HL-60/S4 treated with retinoic acid at 250 ng/mL for 4 days and 3 days (cell line): ENCODE measurements around the gene SAFB.

Source experiments
- in situ Hi-C: fragments of 300-500 bp; cut with MboI; formaldehyde crosslinking; loops from 2 replicates; pipeline ENCODE4 v1.7.0; 2022; ENCODE audit warnings: low sequenced_read_pairs

SAFB gene

DNA sequence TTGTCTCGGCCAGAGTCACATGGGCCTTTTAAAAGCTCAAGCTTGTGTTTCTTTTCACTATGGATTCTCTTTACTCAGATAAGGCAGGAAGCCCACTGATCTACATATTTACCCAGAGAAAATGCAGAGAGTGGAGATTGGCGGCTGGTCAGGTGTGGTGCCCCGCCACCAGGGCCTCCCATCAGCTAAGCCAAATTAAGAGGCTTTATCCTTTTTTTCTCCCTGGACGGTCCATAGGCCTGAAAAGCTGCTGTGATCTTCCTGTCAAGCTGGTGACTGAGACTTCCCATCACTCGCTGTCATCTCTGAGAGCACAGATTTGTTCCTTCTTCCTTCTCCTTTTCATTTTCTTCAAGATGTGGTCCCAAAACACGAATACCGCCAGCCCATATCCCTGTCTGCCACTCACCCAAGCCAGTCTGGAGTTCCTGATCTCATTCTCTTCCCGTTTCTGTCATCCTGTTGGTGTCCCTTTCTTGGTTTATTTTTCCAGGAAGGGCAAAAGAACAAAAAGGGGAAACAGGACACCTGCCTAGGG, 1.9 kb downstream of the SAFB start:
- in situ Hi-C loops, result no loop called here

DNA sequence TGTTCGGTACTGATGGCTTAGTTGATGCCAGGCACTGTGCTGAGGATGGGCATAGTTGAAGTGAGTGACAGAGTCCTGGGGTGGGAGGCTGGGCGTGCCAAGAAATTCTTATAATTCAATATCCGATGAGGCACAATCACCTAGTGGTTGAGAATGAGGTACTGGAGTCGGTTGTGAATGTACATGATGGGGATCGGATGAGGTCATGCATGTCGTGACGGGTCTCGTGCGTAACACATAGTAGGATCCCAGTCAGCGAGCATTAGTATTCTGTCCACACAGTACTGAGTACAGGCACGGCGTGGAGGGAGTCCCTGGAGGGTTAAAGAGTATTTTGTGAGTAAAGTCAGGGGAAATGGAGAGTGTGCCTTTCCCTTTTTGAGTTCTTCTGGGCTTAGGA, 2.8 kb downstream of the SAFB start:
- in situ Hi-C loops, result no loop called here

DNA sequence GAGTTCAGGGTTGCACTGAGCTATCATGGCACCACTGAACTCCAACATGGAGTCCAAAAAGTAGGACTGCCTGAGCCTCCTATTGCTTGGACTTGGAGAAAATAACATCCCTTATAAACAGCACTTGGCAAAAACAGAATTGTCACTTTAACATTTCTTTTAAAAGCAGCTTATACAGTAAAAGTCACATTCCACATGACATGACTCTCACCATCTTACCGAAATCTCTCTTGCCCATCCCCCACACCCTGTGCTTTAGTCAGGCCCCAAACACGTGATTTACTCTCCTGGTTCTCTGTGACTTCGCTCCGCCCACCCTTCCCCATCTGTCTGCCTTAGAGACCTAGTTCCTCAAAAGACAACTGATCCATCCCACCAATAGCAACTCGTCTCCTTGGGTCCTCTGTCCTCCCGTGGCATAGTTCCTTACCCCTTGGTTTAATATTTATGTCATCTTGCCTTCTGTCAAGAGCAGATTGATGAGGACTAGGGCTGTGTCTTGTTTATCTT, 4.6 kb downstream of the SAFB start:
- in situ Hi-C loops, result no loop called here

DNA sequence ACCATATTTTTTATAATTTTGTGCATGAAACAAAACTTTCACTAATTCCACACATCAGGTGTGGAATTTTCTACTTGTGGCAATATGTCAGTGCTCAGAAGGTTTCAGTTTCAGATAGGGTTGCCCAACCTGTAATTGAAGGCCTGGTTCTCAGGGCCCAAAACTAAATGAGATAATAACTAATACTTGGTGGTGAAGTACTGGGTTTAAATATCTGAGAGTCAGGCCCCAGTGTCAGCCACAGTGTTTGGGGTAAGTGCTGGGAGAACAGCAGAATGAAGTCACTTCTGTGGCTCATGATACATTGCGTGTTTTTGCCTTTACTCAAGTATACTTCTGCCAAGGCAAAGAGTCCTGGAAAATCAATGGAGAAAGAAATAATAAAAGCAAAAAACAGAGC, 5.6 kb downstream of the SAFB start:
- in situ Hi-C loops, result no loop called here

DNA sequence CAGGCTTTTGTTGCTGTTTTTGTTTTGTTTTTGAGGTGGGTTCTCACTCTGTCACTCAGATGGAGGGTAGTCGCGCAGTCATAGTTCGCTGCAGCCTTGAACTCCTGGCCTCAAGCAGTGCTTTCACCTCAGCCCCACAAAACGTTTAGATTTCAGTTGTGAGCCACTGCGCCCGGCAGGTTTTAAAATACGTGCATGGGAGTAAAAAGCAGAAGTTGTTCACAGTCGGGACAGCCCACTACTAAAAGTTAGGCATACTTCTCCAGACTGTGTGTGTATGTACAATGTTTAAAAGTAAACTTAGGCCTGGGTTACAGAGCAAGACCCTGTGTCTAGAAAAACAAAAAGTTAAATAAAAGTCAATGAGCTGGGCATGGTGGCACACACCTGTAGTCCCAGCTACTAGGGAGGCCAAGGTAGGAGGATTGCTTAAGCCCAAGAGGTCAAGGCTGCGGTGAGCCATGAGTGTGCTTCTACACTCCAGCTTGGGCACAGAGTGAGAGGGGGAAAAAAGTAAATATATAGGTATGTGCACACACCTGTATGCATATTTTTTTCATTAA, 6.1 kb downstream of the SAFB start:
- in situ Hi-C loops, result no loop called here

DNA sequence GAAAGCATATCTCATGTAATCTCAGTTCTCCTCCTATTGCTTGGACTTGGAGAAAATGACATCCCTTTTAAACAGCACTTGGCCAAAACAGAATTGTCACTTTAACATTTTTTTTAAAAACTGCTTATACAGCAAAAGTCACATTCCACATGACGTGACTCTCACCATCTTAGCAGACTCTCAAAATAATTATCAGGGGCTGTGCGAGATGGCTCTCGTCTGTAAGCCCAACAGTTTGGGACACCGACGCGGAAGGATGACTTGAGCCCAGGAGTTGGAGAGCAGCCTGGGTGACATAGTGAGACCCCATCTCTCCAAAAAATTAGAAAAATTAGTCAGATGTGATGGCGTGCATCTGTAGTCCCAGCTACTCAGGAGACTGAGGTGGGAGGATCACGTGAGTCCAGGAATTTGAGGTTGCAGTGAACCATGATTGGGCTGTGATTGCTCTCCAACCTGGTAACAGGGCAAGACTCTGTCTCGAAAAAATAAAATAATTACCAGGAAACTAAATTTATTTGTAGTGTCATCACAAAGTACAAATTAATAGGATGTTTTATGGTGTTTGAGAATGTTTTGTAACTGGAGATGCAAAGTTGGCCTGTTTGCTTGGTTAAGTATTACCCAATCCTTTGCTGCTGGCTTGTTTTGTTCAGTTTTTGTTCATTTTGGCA, 8.8 kb downstream of the SAFB start:
- in situ Hi-C loops, result no loop called here

DNA sequence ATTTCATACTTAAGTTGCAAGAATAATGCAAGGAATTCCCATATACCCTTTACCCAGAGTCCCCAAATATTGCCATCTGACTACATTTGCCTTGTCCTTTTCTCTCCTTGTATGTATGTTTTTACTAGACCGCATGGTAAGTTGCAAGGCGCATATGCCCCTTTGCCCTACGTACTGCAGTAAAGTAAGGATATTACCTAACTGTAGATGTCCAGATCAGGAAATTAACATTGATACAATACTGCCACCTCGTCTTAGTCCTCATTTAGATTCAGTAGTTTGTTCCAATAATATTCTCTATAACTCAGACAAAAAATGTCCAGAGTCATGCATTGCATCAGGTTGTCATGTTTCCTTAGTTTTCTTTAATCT, 9.3 kb downstream of the SAFB start:
- in situ Hi-C loops, result no loop called here

DNA sequence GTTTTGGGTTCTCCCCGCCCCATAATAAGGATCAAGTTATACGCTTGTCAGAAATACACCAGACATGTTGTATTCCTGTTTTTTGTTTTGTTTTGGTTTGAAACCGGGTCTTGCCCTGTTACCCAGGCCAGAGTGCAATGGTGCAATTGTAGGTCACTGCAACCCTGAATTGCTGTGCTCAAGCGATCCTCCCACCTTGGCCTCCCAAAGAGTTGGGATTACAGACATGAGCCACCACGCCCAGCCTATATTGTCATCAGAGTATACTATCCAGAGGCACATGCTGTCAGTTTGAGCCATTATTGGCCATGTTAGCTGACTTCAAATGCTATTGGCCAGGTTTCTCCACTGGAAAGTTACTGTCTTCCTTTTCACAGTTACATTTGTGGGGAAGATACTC, 9.8 kb downstream of the SAFB start:
- in situ Hi-C loops, result no loop called here

DNA sequence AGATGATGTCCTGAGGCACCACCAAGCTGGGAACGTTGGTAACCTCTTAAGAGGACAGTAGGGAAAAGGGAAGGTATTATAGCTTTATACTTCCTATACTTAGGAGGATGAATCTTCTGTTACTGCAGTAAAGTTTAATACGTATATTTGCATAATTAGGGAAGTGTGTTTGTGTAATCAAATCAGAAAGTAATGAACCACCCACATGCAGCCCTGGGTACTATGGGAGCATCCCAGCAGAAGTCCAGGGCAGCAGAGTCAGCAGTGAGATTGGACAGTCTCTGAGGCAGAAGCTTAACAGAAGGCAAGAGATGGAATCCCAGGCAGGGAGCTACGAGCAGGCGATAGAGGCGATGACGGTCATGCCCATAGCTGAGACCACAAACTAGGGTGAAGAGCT, 12.5 kb downstream of the SAFB start:
- in situ Hi-C loops, result no loop called here

DNA sequence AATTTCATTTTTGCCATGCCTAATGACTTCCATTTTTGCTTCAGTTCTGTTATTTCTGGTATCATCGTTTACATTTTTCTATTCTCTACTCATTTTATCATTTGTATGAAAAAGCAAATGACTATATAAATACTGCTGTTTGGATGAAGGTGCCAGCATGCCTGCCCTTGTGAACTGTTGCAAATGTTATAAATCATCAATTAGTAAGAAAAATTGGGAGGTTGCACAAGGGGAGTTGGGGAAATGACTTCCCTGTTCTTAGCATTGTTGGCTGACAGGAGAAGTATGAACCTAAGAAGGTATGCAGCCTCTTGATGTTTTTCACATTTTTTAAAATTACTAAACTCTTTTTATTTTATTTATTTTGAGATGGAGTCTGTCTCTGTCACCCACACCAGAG, 15.1 kb downstream of the SAFB start:
- in situ Hi-C loops, result no loop called here

DNA sequence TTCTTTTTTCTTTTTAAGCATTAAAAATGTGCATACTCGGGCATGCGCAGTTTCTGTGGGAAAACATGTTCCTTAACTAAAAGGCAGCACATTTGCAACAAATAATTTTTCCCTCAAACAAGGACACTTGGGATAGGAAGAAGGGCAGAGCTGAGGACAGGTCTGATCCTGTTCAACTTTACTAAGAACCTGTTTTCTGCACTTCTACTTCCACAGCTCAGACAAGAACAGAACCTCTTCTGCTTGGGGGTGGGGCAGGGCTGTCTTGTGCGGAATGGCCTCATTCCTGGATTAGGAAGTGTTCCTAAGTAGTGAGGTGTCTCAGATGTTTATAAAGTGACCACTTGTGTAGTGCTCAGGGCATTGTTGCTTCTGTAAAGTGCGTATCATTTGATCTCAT, 18.3 kb downstream of the SAFB start:
- in situ Hi-C loops, result no loop called here

DNA sequence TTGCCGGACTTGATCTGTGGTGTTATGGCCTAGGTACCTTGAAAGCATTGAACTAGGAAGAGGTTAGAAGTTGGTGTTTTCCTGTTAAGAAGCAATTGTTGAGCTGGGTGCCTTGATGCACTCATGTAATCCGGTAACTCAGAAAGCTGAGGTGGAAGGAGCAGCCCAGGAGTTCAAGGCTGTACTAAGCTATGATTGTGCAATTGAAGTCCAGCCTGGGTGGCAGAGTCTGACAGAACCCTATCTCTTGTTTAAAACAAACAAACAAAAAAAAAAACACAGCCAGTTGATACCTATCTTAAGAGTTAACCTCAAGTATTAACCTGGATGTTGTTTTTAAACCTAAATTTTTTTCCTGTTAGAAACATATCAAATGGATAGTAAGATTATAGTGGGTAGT, 19.3 kb downstream of the SAFB start:
- in situ Hi-C loops, result no loop called here

DNA sequence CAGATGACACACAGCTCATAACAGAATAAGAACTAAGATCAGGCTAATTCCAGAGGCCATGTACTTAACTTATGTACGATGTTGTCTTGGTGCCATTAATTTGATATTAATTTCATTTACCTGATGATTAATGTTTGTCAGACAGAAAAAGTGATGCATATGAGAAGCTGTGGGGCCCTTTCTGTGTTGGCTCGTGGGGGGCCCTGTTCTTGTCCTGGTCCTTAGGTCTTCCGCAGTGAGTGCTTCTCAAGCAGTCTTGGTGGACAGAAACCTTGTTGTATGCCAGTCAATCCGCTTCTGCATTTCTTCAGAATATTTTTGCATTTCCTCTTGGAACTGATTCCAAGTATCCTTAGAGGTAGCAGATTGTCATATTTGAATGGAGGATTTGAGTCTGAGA, 20.2 kb downstream of the SAFB start:
- in situ Hi-C loops, result no loop called here

DNA sequence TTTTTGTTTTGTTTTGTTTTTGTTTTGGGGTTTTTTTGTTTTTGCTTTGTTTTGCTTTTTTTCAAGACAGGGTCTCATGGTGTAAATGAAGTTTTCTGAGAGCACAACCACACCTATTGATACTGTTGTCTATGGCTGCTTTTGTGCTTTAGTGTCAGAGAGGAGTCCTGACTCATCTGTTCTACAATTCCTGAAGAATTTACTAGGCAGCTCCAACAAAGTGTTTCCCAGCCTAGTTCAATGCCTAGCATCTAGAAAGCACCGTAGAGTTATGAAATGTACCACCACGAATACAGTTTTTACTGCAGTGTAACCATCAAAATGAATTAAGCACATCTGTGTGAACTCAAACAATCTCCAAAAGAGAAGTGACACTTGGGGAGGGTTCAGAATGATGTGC, 21.2 kb downstream of the SAFB start:
- in situ Hi-C loops, result no loop called here

DNA sequence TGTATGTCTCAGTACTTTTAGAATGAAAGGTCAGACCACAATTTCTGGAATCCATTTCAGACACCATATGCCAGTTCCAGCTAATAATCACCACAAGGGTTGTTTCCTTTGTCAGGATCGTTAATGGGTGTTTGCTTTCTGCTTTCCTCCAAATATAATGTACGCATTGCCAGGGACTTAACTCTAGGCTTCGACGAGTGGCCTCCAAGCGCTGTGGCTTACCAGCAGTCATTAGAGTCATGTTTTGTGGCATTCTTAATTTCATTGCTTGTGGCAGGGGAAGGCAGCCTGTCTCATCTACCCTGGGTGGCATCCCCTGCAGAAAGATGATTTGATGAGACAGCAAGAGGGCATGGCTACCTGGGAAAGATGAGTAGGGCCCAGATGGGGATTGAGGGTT, 22.5 kb downstream of the SAFB start:
- in situ Hi-C loops, result no loop called here

DNA sequence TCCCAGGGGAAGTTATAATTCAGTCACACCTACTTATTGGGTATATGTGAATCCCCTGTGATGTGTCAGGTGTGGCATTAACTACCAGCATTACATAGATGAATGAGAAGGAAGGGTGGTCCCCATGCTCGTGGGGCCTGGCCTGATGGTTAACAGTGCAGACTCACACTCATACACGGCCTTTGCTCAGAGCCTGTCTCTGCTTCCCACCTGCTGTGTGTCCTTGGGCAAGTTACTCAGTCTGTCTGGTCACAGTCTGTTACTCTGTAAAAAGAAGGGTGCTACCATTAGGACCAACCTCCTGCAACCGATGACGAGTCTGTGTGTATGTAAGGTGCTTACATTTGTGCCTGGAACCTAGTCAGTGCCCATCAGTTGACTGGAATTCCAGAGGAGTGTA, 23.8 kb downstream of the SAFB start:
- in situ Hi-C loops, result no loop called here

DNA sequence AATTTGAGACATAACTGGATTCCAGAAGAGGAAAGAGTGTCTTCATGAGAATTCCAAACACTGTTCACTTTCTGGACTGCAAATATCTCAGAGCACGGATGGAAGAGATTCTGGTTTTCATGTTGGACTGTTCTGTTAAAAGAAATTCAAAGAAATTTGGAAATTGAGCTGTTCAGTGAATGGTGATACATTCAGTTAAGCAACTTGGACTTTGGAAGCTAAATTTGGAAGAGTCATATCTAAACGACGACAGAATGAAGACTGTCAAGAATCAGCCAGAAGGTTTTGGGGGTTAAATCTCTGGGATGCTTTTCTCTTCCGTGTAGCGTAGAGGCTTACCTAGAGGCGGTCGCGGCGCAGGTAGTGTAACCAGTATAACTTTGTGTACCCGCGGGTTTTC, 25.6 kb downstream of the SAFB start:
- in situ Hi-C loops, result no loop called here

DNA sequence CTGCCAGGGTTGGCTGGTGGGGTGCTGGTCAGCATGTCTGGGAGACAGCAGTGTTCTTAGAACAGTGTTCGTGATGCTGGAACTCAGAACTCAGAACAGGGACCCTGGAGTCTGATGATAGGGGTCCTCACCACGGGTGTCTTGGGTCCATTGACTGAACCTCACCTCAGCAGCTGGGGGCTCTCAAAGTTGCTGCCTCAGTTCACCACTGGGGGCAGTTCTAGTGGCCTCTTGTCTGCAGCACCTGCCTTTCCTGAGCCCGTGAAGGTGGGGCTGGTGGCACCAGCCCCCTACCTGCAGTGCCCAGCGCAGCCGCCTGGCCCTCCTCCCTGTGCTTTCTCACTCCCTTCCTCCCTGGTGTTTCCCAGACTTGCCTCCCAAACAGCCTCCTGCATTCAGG, 28.5 kb downstream of the SAFB start:
- in situ Hi-C loops, result no loop called here

DNA sequence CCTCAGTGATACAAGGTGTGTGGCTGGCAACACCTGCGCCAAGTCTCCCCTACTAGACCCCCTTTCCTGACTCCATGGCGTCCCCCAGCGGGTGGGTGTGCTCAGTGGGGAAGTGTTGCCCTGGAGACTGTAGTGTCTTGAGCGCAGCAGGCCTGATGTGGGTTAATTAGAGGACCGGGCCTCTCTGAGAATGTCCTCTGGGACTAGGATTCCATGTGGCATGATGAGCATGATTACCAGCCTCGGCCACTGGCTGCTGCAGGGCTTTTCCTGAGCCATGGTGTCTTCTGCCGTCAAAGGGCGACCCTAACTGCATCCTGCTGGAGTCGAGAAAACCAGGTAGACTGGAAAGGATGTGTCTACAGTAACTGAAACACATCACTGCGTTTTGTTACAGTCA, 29.4 kb downstream of the SAFB start:
- in situ Hi-C loops, result no loop called here

DNA sequence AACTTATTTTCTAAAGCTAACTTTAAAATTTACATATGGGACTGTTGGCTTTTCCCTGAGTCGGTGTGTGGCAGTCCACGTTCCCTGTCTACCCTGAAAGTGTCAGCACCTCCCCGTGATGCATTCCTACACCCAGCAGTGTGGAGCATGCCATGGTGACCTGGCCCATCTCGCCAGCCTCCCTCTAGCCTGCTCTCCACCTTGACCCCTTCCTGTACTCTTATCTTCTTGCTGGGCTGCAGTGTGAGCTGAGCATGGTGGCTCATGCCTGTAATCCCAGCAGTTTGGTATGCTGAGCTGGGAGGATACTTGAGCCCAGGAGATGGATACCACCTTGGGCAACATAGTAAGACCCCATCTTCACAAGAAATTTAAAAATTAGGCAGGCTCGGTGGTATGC, 32.0 kb downstream of the SAFB start:
- in situ Hi-C loops, result no loop called here

DNA sequence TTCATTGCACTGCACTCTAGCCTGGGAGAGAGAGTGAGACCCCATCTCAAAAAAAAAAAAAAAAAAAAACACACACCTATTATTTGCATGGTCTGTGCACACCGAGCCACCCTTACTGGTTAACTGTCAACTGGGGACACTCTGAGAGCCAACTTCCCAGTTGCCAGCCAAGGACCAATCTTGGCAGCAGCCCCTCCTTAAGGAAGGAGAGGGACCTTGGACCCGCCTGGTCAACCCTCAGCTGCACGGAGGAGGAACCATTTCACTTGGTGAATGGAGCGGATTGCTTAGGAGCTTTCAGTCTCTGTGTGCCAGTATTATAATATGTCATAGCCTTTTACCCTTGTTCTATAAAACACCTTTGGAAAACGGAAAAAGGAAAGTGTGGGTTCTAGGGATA, 32.5 kb downstream of the SAFB start:
- in situ Hi-C loops, result no loop called here

DNA sequence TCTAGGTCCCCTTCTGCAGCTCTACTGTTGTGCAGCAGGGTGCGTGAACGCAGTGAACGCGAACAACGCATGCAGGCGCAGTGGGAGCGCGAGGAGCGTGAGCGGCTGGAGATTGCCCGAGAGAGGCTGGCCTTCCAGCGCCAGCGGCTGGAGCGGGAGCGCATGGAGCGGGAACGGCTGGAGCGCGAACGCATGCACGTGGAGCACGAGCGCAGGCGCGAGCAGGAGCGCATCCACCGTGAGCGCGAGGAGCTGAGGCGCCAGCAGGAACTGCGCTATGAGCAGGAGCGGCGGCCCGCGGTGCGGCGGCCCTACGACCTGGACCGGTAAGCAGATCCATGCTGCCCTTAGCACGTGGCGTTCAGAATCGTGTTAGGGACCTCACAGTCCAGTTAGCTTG, 38.6 kb downstream of the SAFB start:
- in situ Hi-C loops, result no loop called here

DNA sequence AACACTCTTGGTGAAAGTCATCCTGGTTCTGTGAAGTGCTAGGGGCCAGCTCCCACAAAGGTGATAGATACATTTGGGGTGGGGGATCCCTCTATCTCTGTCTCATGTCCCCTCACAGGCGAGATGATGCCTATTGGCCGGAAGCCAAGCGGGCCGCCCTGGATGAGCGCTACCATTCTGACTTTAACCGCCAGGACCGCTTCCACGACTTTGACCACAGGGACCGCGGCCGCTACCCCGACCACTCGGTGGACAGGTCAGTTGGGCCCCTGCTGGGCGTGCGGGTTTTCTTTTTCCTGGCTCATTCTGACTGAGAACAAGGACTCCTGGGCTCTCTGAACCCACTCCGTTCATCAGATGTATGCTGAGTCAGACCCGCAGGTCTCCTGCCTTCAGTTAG, 41.0 kb downstream of the SAFB start:
- in situ Hi-C loops, result no loop called here
